ENCODE data around the gene ETV1. TPM values are rescaled to one million over a fixed set of nuclear protein-coding genes. Genes with fewer than 3 reads are reported as not detected.

The ETV1 gene
- total RNA-seq, 1 experiment from 2014 or later = 23.3 TPM

- TF ChIP-seq EZH2phosphoT487 (IDR thresholded peaks at IDR 0.05; ENCODE audit: borderline replicate concordance) = no peak
- TF ChIP-seq, protein P1, sequence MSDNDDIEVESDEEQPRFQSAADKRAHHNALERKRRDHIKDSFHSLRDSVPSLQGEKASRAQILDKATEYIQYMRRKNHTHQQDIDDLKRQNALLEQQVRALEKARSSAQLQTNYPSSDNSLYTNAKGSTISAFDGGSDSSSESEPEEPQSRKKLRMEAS (IDR thresholded peaks at IDR 0.05) = no peak
These were observed 31.0 kb upstream of the ETV1 start (continued) for GRCh38 chr7:14020339-14020900.

DNA sequence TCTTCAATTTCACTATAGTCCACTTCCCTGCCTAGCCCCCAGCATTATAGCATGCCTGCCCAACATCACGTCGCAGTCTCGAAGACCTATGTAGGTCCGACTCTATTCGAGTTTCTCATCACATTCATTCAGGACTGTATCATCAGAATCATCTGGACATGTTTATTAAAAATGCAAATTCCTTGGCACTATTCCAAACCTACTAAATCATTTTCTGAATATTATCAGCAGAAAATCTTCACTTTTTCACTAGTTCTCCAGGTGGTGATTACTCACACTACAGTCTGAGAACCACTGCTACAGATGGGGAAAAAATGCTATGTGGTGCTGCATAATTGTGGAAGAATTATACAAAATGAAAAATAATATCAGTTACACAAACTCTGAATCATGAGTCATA is 29.3 kb upstream of the ETV1 start:
- peaks cover 5 to 15% of the 10 kb centered on the region in 2 experiments; a peak in 3 of 4 replicates for H3K4me1 ChIP-seq (ENCODE audit: control insufficient read depth in 1 of 2, insufficient read depth in 2 of 2, low read length in 2 of 2)
- no peak overlapping the region for H3K4me2 ChIP-seq (ENCODE audit: low read length)
- H3K79me2 ChIP-seq (ENCODE audit: insufficient read depth, low read length) = no peaks in the 10 kb centered on the region
- H3K27me3 ChIP-seq (ENCODE audit: insufficient read depth, low read length) = no peaks in the 10 kb centered on the region
- H3K9me3 ChIP-seq (ENCODE audit: control insufficient read depth in 1 of 2, insufficient read depth in 1 of 2, low read depth in 1 of 2, low read length in 2 of 2) = no peaks in the 10 kb centered on the region
- BruUV-seq (replicated peaks) = no TSS peak
- ATAC-seq (no peak), DNase-seq (ENCODE audit: low read depth, low spot score) (no peak)
- H3K27ac ChIP-seq (ENCODE audit: low read depth, low read length) = no peak overlapping the region
- intact Hi-C loops (cut with micrococcal nuclease) = no loop called here
- no peaks in the 10 kb centered on the region for H3K9me2 ChIP-seq (ENCODE audit: insufficient read depth)
- H3K36me3 ChIP-seq (ENCODE audit: control insufficient read depth in 1 of 2, insufficient read depth in 2 of 2, low read length in 2 of 2) = no peaks in the 10 kb centered on the region
- POLR2A ChIA-PET = no interaction called here
- no peak overlapping the region for H3K9ac ChIP-seq (ENCODE audit: low read length)
- no peaks in the 10 kb centered on the region for H4K20me1 ChIP-seq (ENCODE audit: insufficient read depth)
- no peak overlapping the region for H2AFZ ChIP-seq (ENCODE audit: low read depth, low read length, poor library complexity, severe bottlenecking)
- CTCF ChIA-PET = no interaction called here
- TF ChIP-seq, protein P1 (IDR thresholded peaks at IDR 0.05) = no peak
- TF ChIP-seq EZH2phosphoT487 (IDR thresholded peaks at IDR 0.05; ENCODE audit: borderline replicate concordance) = no peak
- no peak for TF ChIP-seq EZH2 (IDR thresholded peaks at IDR 0.05)
- no peak for TF ChIP-seq CEBPB (IDR thresholded peaks at IDR 0.05; ENCODE audit: low read depth)
- no peak for TF ChIP-seq POLR2A (IDR thresholded peaks at IDR 0.05; ENCODE audit: borderline replicate concordance, extremely low read depth, insufficient read depth, insufficient read length)
- TF ChIP-seq ELF1 (IDR thresholded peaks at IDR 0.05; ENCODE audit: borderline replicate concordance, low read depth) = no peak
- no peak for TF ChIP-seq SIN3A (IDR thresholded peaks at IDR 0.05; ENCODE audit: low read depth)
- no peak for TF ChIP-seq SP1 (IDR thresholded peaks at IDR 0.05; ENCODE audit: low read depth)
- no peak for TF ChIP-seq REST (IDR thresholded peaks at IDR 0.05; ENCODE audit: low read depth)
- no peak for TF ChIP-seq ZFX (IDR thresholded peaks at IDR 0.05)
- RAD21 ChIA-PET (ENCODE audit: low non-redundant PET in 1 of 2, low total read pairs in 2 of 2, uncharacterized antibody in 2 of 2, unreplicated experiment in 2 of 2) = no interaction called here
- no peak overlapping the region for H3K4me3 ChIP-seq (replicated peaks in 1 of 2; ENCODE audit: low read depth in 1 of 2, low read length in 2 of 2)
